ENCODE results near the gene FGF14. TPM values are rescaled to one million over a fixed set of nuclear protein-coding genes. Genes with fewer than 3 reads are reported as not detected.

FGF14 gene
- polyA plus RNA-seq, 1 of the 3 experiments (the other 2 are of a cell fraction): 0.20 TPM

DNA sequence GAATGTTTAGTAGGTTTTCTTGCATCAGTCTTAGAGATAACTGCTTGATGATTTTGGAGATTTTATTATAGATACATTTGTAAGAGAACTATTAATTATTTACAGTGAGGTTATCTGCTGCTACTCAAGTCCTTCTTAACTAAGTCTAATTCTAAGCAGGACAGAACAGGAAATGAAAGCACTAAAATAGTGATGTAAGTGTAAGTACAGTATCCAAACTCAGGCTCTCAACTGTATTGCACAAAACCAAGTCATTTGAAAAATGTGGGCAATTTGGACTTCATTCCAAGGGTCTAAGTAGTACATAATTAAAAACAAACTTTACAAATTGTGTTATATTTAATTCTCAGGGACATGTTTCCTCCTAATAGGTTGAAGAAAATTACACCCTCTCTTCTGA is 532.3 kb downstream of the FGF14 start:
- no peaks in the 10 kb centered on the region for H3K27me3 ChIP-seq (ENCODE audit: insufficient read depth)
- no peak for DNase-seq
- H3K4me2 ChIP-seq: no peak overlapping the region
- no peak overlapping the region for H3K27ac ChIP-seq (ENCODE audit: low read depth in 2 of 2, low read length in 1 of 2)
- H3K9me3 ChIP-seq: no peaks in the 10 kb centered on the region
- no peak overlapping the region for H3K9ac ChIP-seq
- POLR2A ChIA-PET: no interaction called here
- H3K36me3 ChIP-seq (replicated peaks in 1 of 2; ENCODE audit: control insufficient read depth in 1 of 2, insufficient read depth in 2 of 2, low read length in 1 of 2): peaks cover 0 to 6% of the 10 kb centered on the region in 2 experiments
- H3K4me3 ChIP-seq (ENCODE audit: low read depth in 2 of 2, low read length in 1 of 2): no peak overlapping the region
- no peak for TF ChIP-seq FOXJ3 (CRISPR knock-in tag; IDR thresholded peaks at IDR 0.05)
- no peak for TF ChIP-seq ELF1 (IDR thresholded peaks at IDR 0.05)
- TF ChIP-seq TEAD4 (IDR thresholded peaks at IDR 0.05; ENCODE audit: borderline replicate concordance, insufficient read depth): no peak
- TF ChIP-seq SMC3 (IDR thresholded peaks at IDR 0.05; ENCODE audit: low read depth, low read length): no peak
- TF ChIP-seq MEF2A (IDR thresholded peaks at IDR 0.05; ENCODE audit: borderline replicate concordance, low read depth): no peak
- TF ChIP-seq, protein P1, sequence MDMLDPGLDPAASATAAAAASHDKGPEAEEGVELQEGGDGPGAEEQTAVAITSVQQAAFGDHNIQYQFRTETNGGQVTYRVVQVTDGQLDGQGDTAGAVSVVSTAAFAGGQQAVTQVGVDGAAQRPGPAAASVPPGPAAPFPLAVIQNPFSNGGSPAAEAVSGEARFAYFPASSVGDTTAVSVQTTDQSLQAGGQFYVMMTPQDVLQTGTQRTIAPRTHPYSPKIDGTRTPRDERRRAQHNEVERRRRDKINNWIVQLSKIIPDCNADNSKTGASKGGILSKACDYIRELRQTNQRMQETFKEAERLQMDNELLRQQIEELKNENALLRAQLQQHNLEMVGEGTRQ (IDR thresholded peaks at IDR 0.05; ENCODE audit: borderline replicate concordance, low read depth, low read length): no peak
- no peak for TF ChIP-seq SIN3A (IDR thresholded peaks at IDR 0.05; ENCODE audit: borderline replicate concordance, low read depth, low read length)
- TF ChIP-seq FOXM1 (IDR thresholded peaks at IDR 0.05; ENCODE audit: low read depth): no peak
- TF ChIP-seq CHD2 (IDR thresholded peaks at IDR 0.05; ENCODE audit: low read length, partially characterized antibody): no peak
- no peak for TF ChIP-seq EZH2phosphoT487 (IDR thresholded peaks at IDR 0.05; ENCODE audit: borderline replicate concordance, low read depth)
- TF ChIP-seq EP300 (IDR thresholded peaks at IDR 0.05; ENCODE audit: borderline replicate concordance in 1 of 2, low read depth in 1 of 2, low read length in 1 of 2): no peak
- TF ChIP-seq GABPA (IDR thresholded peaks at IDR 0.05; ENCODE audit: low read depth): no peak
- TF ChIP-seq, protein P2, sequence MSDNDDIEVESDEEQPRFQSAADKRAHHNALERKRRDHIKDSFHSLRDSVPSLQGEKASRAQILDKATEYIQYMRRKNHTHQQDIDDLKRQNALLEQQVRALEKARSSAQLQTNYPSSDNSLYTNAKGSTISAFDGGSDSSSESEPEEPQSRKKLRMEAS (IDR thresholded peaks at IDR 0.05; ENCODE audit: low read depth): no peak
- H3K4me1 ChIP-seq (ENCODE audit: control insufficient read depth in 1 of 2, insufficient read depth in 2 of 2, low read depth in 1 of 2, low read length in 1 of 2): no peaks in the 10 kb centered on the region; a peak in 2 of 4 replicates
- H2AFZ ChIP-seq (ENCODE audit: low read depth): no peak overlapping the region
- H3K9me2 ChIP-seq: no peaks in the 10 kb centered on the region
- no peaks in the 10 kb centered on the region for H3K79me2 ChIP-seq (ENCODE audit: insufficient read depth)
- CTCF ChIA-PET: no interaction called here
- no peaks in the 10 kb centered on the region for H4K20me1 ChIP-seq (ENCODE audit: insufficient read depth)
- no peaks in the 10 kb centered on the region for H3F3A ChIP-seq (replicated peaks; ENCODE audit: insufficient read depth)

DNA sequence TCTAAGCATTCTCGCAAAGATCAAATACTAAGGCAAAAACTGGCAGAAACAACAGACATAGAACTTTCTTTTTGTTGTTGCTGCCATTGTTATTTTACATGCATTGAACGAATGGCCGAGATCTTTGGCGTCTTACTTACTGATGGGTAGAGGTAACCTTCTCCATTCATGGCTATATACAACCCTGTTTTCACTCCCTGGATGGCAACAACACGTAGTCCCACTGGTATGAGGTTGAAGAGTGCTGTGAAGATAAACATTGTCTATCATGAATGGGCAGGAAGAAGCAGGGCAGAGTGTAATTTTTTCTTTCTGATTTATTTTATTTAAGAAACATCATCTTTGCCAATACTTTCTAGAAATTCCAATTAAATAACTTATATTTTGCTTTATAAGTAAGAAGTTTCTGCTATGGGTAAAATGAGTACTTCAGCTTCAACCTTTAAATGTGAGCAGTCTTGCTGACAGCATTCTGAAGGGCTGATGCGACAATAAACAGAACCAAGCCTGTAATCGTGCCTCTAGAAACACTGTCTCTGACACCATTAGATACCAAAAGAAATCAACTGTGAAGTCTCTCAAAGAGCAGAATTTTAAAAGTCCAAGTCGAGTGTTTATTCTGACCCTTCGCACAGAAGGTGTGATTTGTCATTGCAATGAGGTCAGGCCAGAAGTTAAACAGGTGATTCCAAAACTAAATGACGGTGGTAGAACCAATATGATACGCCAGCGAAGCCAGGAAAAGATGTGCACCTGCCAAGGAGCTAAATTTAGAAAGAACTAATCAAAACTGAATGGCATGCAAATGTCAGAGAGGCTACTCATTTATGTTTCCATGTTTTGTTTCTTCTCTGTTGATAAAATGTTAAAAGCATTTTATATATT is 533.0 kb downstream of the FGF14 start:
- 84% methylated on average over 12 of the region's 12 CpGs for WGBS (ENCODE audit: low lambda C conversion rate)
- no peaks in the 10 kb centered on the region for H3K79me2 ChIP-seq (ENCODE audit: insufficient read depth)
- no peaks in the 10 kb centered on the region; a peak in 2 of 4 replicates for H3K4me1 ChIP-seq (ENCODE audit: control insufficient read depth in 1 of 2, insufficient read depth in 2 of 2, low read depth in 1 of 2, low read length in 1 of 2)
- H3K4me2 ChIP-seq: no peak overlapping the region
- TF ChIP-seq YY1 (IDR thresholded peaks at IDR 0.05; ENCODE audit: low read depth): no peak
- no peak overlapping the region for H3K9ac ChIP-seq
- H3K9me2 ChIP-seq: no peaks in the 10 kb centered on the region
- no peak overlapping the region for H3K27ac ChIP-seq (ENCODE audit: low read depth in 2 of 2, low read length in 1 of 2)
- no peak for DNase-seq
- H4K20me1 ChIP-seq (ENCODE audit: insufficient read depth): no peaks in the 10 kb centered on the region
- no peak overlapping the region for H2AFZ ChIP-seq (ENCODE audit: low read depth)
- no peaks in the 10 kb centered on the region for H3F3A ChIP-seq (replicated peaks; ENCODE audit: insufficient read depth)
- ChIA-PET POLR2A (no interaction called here), CTCF (no interaction called here)
- no peaks in the 10 kb centered on the region for H3K9me3 ChIP-seq
- H3K36me3 ChIP-seq (replicated peaks in 1 of 2; ENCODE audit: control insufficient read depth in 1 of 2, insufficient read depth in 2 of 2, low read length in 1 of 2): peaks cover 0 to 3% of the 10 kb centered on the region in 2 experiments
- H3K27me3 ChIP-seq (ENCODE audit: insufficient read depth): no peaks in the 10 kb centered on the region
- H3K4me3 ChIP-seq (ENCODE audit: low read depth in 2 of 2, low read length in 1 of 2): no peak overlapping the region

Data from SK-N-SH (cell line).